Measurements from ENCODE around the gene PSMB8.

DNA sequence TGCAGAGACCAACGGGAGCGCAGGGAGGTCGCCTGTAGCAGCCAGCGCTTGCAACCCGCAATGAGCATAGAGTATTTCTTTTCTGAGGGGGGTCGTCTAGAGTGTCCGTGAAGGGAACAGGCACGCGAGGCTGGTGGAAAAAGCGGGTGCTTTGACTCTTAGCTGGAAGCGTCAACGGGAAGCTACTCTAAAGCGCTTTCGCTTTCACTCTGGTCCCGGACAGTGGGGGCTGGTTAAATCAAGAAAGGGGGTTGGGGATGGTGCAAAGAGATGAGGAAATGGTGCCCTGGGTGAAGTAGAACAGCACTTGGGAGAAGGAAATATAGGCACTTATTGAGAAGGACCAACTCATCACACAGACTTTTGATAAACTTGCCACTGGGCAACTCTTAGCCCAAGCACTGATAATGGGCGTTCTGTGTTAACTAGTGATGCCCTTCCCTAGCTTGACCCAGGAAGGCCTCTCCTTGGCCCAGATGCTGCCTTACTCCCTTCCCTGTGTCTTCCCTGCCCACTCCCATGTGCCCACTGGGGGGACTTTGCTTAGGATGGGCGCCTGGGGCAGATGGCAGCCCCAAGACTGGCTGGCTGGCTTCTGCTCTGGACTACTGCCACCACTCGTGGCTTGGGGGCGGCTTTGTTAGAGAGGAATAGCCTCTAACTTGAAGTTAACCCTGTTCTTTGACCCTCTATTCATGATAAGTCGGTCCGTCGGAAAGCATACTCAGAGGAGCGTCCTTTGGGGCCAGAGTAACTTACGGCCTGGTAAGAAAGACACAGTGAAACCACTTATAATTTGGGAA, 10.7 kb upstream of the PSMB8 start:
- TF ChIP-seq, protein P1, sequence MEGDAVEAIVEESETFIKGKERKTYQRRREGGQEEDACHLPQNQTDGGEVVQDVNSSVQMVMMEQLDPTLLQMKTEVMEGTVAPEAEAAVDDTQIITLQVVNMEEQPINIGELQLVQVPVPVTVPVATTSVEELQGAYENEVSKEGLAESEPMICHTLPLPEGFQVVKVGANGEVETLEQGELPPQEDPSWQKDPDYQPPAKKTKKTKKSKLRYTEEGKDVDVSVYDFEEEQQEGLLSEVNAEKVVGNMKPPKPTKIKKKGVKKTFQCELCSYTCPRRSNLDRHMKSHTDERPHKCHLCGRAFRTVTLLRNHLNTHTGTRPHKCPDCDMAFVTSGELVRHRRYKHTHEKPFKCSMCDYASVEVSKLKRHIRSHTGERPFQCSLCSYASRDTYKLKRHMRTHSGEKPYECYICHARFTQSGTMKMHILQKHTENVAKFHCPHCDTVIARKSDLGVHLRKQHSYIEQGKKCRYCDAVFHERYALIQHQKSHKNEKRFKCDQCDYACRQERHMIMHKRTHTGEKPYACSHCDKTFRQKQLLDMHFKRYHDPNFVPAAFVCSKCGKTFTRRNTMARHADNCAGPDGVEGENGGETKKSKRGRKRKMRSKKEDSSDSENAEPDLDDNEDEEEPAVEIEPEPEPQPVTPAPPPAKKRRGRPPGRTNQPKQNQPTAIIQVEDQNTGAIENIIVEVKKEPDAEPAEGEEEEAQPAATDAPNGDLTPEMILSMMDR (IDR thresholded peaks at IDR 0.05; ENCODE audit: low read length), result no peak
- TF ChIP-seq EZH2 (IDR thresholded peaks at IDR 0.05; ENCODE audit: borderline replicate concordance, low read length), result no peak

All from OCI-LY1 (cell line).